Endothelial cell of umbilical vein (primary cell): Measurements from ENCODE around the gene NBEA. TPM values are rescaled to one million over a fixed set of nuclear protein-coding genes. Genes with fewer than 3 reads are reported as not detected.

Source experiments
- BruUV-seq: library from RNA; stranded (reverse); fragments of 400-500 nt; replicated peaks from 2 replicates; lab custom pipeline; 2021; lab: Mats Ljungman, UMichigan
- CTCF ChIA-PET: fragments of 300-600, 350-600 bp; sonication (Branson Sonifier 250); formaldehyde crosslinking; loops from one replicate; lab custom pipeline; 2021; ENCODE audit warnings: antibody characterized with exemption, inconsistent platforms; lab: Charles Lee
- POLR2A ChIA-PET: fragments of 300-600, 350-600 bp; sonication (Branson Sonifier 250); formaldehyde crosslinking; loops from one replicate; lab custom pipeline; 2021; ENCODE audit warnings: antibody characterized with exemption, inconsistent platforms; lab: Charles Lee
- DNase-seq: peaks from one replicate; pipeline ENCODE4 v3.0.0-alpha.2; 2011; ENCODE audit warnings: low read depth, low spot score
- FAIRE-seq: peaks from 2 replicates; lab custom pipeline; 2011; peaks lifted over from hg19 to GRCh38; lab: Jason Lieb, UNC
- H2AFZ ChIP-seq: 2 replicates; pipeline ENCODE4 v1.6.0; 2012; ENCODE audit warnings: low read depth, low read length, control low read depth, inconsistent platforms
- H3K27ac ChIP-seq: 2 replicates; pipeline ENCODE4 v1.5.1; 2011; ENCODE audit warnings: low read depth, mild to moderate bottlenecking, control low read depth, low read length, moderate library complexity; ENCODE audit not compliant: insufficient read depth
- H3K27me3 ChIP-seq, 2 experiments: 2 replicates each; pipeline versions ENCODE4 v1.6.0 to v1.6.1; 2011; ENCODE audit warnings: low read length in 2 of 2, mixed read lengths in 1 of 2; ENCODE audit not compliant: control insufficient read depth in 2 of 2, insufficient read depth in 2 of 2
- H3K36me3 ChIP-seq, 2 experiments: 2 replicates in 1 of 2; 3 replicates in 1 of 2; pipeline ENCODE4 v1.5.1; 2011; ENCODE audit warnings: low read length in 2 of 2, mild to moderate bottlenecking in 1 of 2, moderate library complexity in 1 of 2; ENCODE audit not compliant: control insufficient read depth in 2 of 2, insufficient read depth in 2 of 2; ENCODE audit errors: extremely low read depth in 1 of 2
- H3K4me1 ChIP-seq: 3 replicates; pipeline ENCODE4 v1.5.1; 2011; ENCODE audit warnings: mild to moderate bottlenecking, low read length; ENCODE audit not compliant: control insufficient read depth, insufficient read depth; ENCODE audit errors: extremely low read depth
- H3K4me2 ChIP-seq: 2 replicates; pipeline ENCODE4 v1.6.1; 2011; ENCODE audit warnings: low read length, control low read depth, mixed read lengths; ENCODE audit not compliant: insufficient read depth
- H3K4me3 ChIP-seq, 3 experiments: fragments of 200-600 bp in 1 of 3; sonication (generic), shearing (Covaris generic) in 1 of 3; replicated peaks in 1 of 3; 2 replicates each; pipeline ENCODE4 v1.5.1; 2011 to 2016; ENCODE audit warnings: control low read depth in 3 of 3, low read length in 3 of 3, mild to moderate bottlenecking in 2 of 3, inconsistent platforms in 1 of 3, low read depth in 1 of 3, moderate library complexity in 1 of 3; ENCODE audit not compliant: insufficient read depth in 1 of 3
- H3K79me2 ChIP-seq: 2 replicates; pipeline ENCODE4 v1.6.0; 2012; ENCODE audit warnings: low read length, inconsistent platforms; ENCODE audit not compliant: control insufficient read depth, insufficient read depth
- H3K9ac ChIP-seq: replicated peaks from 2 replicates; pipeline ENCODE3; 2011; ENCODE audit warnings: low read length, control low read depth; ENCODE audit not compliant: insufficient read depth; ENCODE audit errors: extremely low read depth
- H3K9me1 ChIP-seq: replicated peaks from 3 replicates; pipeline ENCODE4 v1.6.0; 2011; ENCODE audit warnings: mild to moderate bottlenecking, low read length; ENCODE audit not compliant: control insufficient read depth, insufficient read depth; ENCODE audit errors: extremely low read depth
- H3K9me3 ChIP-seq: replicated peaks from 2 replicates; pipeline ENCODE4 v1.5.1; 2012; ENCODE audit warnings: low read length, inconsistent platforms; ENCODE audit not compliant: control insufficient read depth, insufficient read depth
- H4K20me1 ChIP-seq: replicated peaks from 2 replicates; pipeline ENCODE3; 2011; ENCODE audit warnings: mild to moderate bottlenecking, low read length; ENCODE audit not compliant: control insufficient read depth, insufficient read depth; ENCODE audit errors: extremely low read depth
- CTCF ChIP-seq, 2 donors: IDR thresholded peaks; 1 replicate in 1 of 2; 2 replicates in 1 of 2; pipeline ENCODE4 v1.5.1; 2011; ENCODE audit warnings: low read length in 2 of 2, mild to moderate bottlenecking in 2 of 2, moderate library complexity in 2 of 2, control low read depth in 1 of 2, inconsistent platforms in 1 of 2, low read depth in 1 of 2; ENCODE audit not compliant: insufficient read depth in 1 of 2; ENCODE audit errors: extremely low read depth in 1 of 2
- EZH2 ChIP-seq: IDR thresholded peaks from 2 replicates; pipeline ENCODE4 v1.6.1; 2012; ENCODE audit warnings: borderline replicate concordance, low read depth, mild to moderate bottlenecking, moderate library complexity, low read length, inconsistent platforms; ENCODE audit not compliant: severe bottlenecking
- FOS ChIP-seq: IDR thresholded peaks from 2 replicates; pipeline ENCODE4 v1.6.1; 2011; ENCODE audit warnings: mild to moderate bottlenecking, low read length, moderate library complexity, borderline replicate concordance; ENCODE audit not compliant: insufficient read depth
- GATA2 ChIP-seq: IDR thresholded peaks from 2 replicates; pipeline ENCODE4 v1.7.0; 2011; ENCODE audit warnings: low read depth, mild to moderate bottlenecking, moderate library complexity, mixed read lengths, low read length; ENCODE audit not compliant: insufficient read length, insufficient read depth
- JUN ChIP-seq: IDR thresholded peaks from 2 replicates; pipeline ENCODE4 v1.6.1; 2011; ENCODE audit warnings: borderline replicate concordance, low read depth; ENCODE audit not compliant: insufficient read length, insufficient read depth
- MAX ChIP-seq: IDR thresholded peaks from 2 replicates; pipeline ENCODE4 v1.6.1; 2011; ENCODE audit not compliant: insufficient read depth, insufficient read length
- MYC ChIP-seq: IDR thresholded peaks from one replicate; pipeline ENCODE4 v1.6.1; 2011; ENCODE audit warnings: mild to moderate bottlenecking, low read depth, low read length
- POLR2A ChIP-seq: IDR thresholded peaks from 2 replicates; pipeline ENCODE4 v1.6.1; 2012; ENCODE audit warnings: low read depth, mild to moderate bottlenecking, control low read depth, low read length
- POLR2AphosphoS5 ChIP-seq: IDR thresholded peaks from 2 replicates; pipeline ENCODE4 v1.6.1; 2012; ENCODE audit warnings: low read depth, mild to moderate bottlenecking, control low read depth, low read length, moderate library complexity; ENCODE audit not compliant: insufficient read depth
- dilution Hi-C: fragments of 300-500 bp; cut with MboI; formaldehyde crosslinking; loops from one replicate; pipeline ENCODE4 v1.15.0; 2019; ENCODE audit warnings: low sequenced_read_pairs; ENCODE audit not compliant: extremely low pct_ligation_motif_present
- intact Hi-C: fragments of 100-400 bp; cut with micrococcal nuclease; formaldehyde crosslinking; loops from one replicate; pipeline ENCODE4 v1.10.0; 2022
- polyA plus RNA-seq, 4 experiments: library from polyadenylated mRNA; depleted of rRNA in 3 of 4; stranded (reverse) in 3 of 4; unstranded in 1 of 4; fragments of >200 nt; gene quantifications; 2 replicates each; pipeline versions ENCODE4 v1.2.1 to v1.2.3, GENCODE V29; 2011 to 2012; ENCODE audit warnings: missing spikeins in 1 of 4
- total RNA-seq: library from RNA; stranded (reverse); gene quantifications from 2 replicates; pipeline ENCODE4 v1.2.3, GENCODE V29; 2021

Gene NBEA
- total and polyA plus RNA-seq, 2 donors (not counting 3 experiments of a cell fraction or from before 2014, with no cell fraction given) = 3.0 to 4.8 TPM

- H3K27ac ChIP-seq = no peak overlapping the region
- intact Hi-C loops = no loop called here
- no peak for FAIRE-seq
- H3K9me3 ChIP-seq = no peaks in the 10 kb centered on the region
- H2AFZ ChIP-seq = no peak overlapping the region
- ChIA-PET POLR2A (no interaction called here), CTCF (no interaction called here)
- no peak for TF ChIP-seq CTCF (IDR thresholded peaks at IDR 0.05; ENCODE audit: extremely low read depth in 1 of 2, insufficient read depth in 1 of 2, low read depth in 1 of 2, low read length in 2 of 2)
- TF ChIP-seq FOS = no peak
- no peak for TF ChIP-seq MAX
- no peak for TF ChIP-seq MYC
- H3K36me3 ChIP-seq = no peaks in the 10 kb centered on the region
- DNase-seq = no peak
- H3K4me3 ChIP-seq = no peak overlapping the region
- H3K4me2 ChIP-seq = no peak overlapping the region
- no peaks in the 10 kb centered on the region for H3K4me1 ChIP-seq
- H3K9me1 ChIP-seq = no peaks in the 10 kb centered on the region
- H3K27me3 ChIP-seq = no peaks in the 10 kb centered on the region
- no peak overlapping the region for H3K9ac ChIP-seq
- no peaks in the 10 kb centered on the region for H3K79me2 ChIP-seq
- dilution Hi-C loops = no loop called here
- H4K20me1 ChIP-seq = no peaks in the 10 kb centered on the region
- no TSS peak for BruUV-seq
Measured at GRCh38 chr13:35411059-35411744, 469.1 kb downstream of the NBEA start.

GRCh38 chr13:35448465-35448864 lies 506.4 kb downstream of the NBEA start:
- dilution Hi-C loops (no loop called here), intact Hi-C loops (no loop called here)
- Histone ChIP-seq H3K79me2 (no peaks in the 10 kb centered on the region), H4K20me1 (no peaks in the 10 kb centered on the region), H3K4me1 (no peaks in the 10 kb centered on the region), H3K9ac (no peak overlapping the region), H3K36me3 (no peaks in the 10 kb centered on the region), H2AFZ (no peak overlapping the region), H3K9me1 (no peaks in the 10 kb centered on the region), H3K4me3 (no peak overlapping the region), H3K9me3 (no peaks in the 10 kb centered on the region), H3K27ac (no peak overlapping the region), H3K27me3 (no peaks in the 10 kb centered on the region), H3K4me2 (no peak overlapping the region)
- TF ChIP-seq EZH2 = no peak
- no peak for TF ChIP-seq GATA2
- TF ChIP-seq CTCF (IDR thresholded peaks at IDR 0.05; ENCODE audit: extremely low read depth in 1 of 2, insufficient read depth in 1 of 2, low read depth in 1 of 2, low read length in 2 of 2) = no peak
- TF ChIP-seq POLR2A = no peak
- TF ChIP-seq MYC = no peak
- no peak for TF ChIP-seq MAX
- no peak for TF ChIP-seq JUN
- TF ChIP-seq POLR2AphosphoS5 = no peak
- no peak for TF ChIP-seq FOS
- ChIA-PET CTCF (no interaction called here), POLR2A (no interaction called here)
- DNase-seq = no peak
- no TSS peak for BruUV-seq
- FAIRE-seq = no peak
